Suppressor macrophage treated with lipopolysaccharide for 4 hours (primary cell): Measurements from ENCODE around the gene MST1.
"Not testable (repeated sequence)": the region's sequence is repeated elsewhere in the genome, so short reads cannot be mapped to it uniquely, and the experiment has no call there.

Experiments used
- DNase-seq: peaks from one replicate; pipeline ENCODE4 v3.0.0-alpha.2; 2020

Gene MST1

DNA sequence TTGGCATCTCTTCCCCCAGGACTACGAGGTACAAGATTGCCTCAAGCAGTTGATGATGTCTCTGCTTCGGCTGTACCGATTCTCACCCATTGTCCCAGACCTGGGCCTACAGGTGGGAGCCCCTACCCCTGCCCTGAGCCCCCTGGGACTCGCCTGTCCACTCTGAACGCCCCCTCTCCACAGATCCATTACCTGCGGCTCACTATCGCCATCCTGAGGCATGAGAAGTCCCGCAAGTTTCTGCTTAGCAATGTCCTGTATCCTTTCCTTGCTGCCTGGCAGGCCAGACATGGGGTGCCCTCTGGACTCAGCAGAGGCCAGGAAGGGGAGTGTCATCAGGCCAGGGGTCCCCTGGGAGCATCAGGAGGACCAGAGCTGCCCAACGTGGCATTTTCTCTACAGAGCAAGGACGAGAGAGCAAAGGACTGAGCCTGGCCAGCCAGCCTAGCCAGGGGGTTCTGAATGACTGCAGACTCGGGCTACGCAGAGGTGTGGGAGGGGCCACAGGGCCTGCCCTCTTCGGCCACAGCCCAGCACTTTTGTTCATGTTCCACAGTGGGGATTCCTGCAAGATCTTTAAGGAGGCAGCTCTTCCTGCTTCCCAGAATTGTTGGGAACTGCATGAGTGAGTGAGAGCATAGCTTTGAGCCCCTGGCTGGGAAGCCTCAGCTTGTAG, 11.3 kb upstream of the MST1 start:
- DNase-seq, result no peak

DNA sequence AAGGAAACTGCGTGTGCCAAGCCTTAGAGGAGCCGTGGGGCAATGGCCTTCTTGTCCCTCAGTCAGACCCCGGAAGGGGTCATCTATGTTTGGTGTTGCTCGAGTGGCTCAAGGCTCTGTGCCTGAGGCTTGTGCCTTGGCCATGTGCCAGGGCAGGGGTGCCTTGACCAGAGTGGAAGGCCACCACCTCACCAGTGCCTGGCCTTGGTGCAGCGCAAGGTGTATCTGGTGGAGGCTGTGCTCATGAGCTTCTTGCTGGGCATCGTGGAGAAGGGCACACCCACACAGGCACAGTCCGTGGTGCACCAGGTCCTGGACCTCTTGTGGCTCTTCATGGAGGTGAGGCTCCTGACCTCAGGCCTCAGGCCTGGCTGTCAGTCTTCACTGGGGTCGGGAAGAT, 10.7 kb upstream of the MST1 start:
- no peak for DNase-seq

DNA sequence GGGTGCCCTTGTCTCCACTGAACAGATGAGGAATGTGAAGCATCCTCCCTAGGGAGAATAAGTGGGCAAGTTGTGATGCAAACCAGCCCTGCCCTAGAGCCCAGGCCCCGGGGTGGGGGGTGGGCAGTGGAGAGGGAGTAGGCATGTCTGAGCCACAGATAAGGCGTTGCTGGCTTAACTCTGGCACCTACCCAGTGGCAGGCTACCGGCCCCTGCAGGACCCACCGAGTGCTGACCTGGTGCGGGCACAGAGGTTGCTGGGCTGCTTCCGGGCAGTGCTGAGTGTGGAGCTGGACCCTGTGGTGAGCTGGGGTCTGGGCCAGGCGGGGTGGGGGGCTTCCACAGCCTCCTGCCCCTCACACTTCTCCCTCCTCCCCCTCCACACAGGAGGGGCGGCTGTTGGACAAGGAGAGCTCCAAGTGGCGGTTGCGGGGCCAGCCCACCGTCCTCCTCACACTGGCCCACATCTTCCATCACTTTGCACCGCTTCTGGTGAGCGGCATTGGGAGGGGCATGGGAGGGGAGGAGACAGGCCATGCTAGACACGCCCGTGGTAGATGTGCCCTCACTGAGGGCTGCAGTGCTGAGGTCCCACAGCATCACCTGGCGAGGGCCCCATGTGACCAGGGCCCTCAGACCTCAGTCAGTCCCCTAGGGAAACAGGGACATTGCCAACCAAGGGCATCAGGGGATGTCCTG, 10.2 kb upstream of the MST1 start:
- DNase-seq, result no peak

DNA sequence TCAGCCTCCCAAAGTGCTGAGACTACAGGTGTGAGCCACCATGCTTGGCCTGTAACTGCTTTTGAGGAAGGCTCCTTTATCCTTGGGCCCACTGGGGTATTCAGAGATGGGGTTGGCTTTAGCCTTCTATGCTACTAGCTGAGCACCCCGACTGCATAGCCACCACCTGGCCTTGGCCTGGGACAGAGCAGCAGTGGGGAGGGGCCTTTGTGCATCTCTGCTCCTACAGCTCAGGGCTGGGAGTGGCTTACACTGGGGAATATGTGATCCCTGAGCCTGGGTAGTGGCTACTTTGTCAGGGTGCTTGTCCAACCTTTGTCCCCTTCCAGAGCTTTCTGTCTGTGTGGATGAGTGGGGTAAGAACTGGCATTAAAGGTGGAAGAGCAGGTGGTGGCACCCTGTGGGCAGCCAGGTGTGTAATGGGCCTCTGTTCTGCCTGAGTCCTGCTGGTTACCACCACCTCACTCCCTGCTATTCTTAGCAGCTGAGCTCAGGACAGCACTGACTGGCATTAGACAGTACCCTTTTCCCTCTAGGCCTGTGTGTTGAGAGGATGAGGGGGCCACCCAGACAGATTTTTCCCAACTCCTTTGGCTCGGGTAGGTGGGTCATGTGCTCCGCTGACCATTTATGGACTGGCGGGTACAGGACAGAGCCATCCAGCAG, 6.2 kb upstream of the MST1 start:
- DNase-seq, result not testable (repeated sequence)

DNA sequence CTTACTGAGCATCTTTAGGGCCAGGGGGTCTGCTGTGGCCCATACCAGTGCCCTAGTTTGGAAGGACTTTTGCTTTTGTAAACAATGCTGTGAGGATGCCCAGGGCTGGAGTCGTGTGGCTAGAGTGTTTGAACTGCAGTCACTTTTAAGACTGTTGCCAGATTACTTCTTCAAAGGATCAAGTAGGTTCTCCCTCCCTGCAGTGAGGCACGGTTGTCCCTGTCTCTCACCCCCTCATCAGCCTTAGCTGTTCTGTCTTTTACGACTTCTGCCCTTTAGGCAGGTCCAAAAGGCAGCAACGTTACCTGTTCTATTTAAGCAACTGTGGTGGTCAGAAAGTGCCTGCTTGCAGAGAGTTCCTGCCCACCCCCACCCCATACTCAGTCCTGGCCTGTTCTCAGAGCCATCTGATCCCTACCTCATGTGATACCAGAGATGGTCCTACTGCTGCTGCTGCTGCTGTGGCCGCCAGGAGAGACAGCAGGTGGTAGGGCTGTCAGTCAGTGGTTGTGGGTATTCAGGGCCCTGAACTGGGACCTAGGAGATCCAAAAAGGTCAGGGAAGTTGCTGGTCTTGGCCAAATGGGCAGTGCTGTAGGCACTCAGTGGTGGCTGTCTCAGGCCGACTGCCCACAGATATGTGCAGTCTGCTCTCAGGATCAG, 5.3 kb upstream of the MST1 start:
- DNase-seq, result not testable (repeated sequence)

DNA sequence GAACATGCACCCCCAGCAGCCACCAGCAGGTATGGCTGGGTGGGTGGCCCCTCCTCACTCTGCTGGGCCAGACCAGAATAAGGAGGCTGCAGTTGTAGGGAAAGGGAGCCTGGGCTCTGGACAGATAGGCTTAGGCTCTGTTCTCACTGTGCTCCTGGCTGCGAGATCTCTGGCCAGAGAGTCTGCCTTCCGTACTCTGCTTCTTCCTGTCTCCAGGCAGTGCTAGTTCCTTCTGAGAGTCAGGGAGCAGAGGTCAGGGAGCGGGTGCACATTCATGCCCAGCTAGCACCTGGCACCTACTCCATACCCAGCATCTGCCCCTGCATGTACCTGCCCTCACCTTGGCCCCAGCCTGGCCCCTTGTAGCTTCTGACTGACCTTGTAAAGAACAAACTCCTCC, 2.2 kb upstream of the MST1 start:
- DNase-seq, result not testable (repeated sequence)

DNA sequence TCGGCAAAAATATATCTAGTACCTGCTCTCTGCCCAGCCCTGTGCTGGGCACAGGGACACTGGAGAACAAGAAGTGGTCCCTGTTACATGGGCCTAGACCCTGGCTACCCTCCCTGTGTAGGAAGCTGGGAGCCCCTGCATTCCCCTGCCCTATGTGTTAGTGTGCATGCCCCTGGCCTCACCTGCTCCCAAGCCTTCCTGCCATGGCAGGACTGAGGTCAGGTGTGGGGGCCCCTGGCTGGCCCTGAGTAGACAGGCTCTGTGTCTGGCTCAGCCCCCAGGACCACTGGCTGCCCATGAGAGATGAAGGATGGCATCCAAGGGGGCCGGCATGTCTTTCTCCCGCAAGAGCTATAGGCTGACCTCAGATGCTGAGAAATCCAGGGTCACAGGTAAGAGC, 1.6 kb upstream of the MST1 start:
- not testable (repeated sequence) for DNase-seq

DNA sequence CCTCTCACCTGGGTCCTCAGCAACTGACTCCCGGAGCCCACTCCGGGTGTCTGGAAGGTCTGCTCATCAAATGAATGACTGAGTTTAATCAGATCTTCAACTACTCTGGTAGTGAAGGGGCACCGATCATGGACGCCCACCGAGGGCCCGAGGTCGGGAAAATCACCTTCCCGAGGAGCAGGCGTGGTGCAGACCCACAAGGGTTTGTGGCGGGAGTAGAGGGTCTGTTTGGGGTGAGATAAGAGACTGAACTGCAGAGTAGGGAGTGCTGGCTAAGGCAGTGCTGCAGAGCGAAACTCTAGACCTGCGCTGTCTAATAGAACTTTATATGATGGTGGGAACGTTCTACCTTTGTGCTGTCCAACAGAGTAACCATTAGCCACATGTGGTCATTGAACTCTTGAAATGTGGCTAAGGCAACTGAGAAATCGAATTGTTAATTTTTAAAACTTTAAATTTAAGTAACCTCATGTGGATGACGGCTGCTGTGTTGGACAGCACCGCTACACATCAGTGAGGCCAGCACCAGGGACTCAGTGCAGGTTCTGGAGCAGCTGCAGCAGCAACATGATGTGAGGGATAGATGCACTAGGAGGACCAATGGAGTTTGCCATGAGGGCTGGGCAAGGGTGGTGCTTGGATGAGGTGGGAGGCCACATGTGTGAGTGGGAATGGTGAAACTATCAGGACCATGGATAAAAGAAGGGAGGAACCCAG, 792 bp upstream of the MST1 start:
- DNase-seq, result not testable (repeated sequence)

DNA sequence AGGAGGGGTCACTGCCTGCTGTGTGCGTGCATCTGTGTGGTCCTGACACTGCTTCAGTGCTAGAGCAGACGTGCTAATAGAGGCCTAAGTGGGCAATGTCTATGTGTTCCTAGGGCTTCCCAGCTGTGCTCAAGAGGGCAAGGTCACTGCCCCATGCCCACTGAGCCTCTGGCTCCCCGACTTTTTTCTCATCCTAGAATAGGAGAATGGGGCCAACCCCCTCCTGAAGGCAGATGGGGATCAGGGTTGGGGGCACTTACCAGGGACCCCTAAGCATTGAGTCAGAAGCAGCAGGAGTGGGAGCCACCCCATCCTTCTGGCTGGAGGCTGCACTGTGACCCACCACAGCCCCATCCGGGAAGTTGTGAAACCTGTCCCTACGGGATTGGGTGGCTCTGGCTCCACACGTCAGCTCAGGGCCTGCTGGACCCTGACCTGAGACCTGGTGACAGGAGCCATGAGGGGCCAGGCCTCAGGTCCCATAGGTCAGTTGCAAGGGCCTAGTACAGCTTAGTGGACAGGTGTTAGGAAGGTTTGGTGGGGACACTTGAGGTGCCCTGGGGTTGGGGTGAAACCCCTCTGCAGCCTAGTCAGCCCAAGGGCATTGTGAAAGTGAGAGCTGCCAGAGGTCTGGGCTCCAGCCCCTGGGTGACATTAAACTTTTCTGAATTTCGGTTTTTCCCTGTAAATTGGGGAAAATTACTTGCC, 782 bp downstream of the MST1 start:
- not testable (repeated sequence) for DNase-seq

DNA sequence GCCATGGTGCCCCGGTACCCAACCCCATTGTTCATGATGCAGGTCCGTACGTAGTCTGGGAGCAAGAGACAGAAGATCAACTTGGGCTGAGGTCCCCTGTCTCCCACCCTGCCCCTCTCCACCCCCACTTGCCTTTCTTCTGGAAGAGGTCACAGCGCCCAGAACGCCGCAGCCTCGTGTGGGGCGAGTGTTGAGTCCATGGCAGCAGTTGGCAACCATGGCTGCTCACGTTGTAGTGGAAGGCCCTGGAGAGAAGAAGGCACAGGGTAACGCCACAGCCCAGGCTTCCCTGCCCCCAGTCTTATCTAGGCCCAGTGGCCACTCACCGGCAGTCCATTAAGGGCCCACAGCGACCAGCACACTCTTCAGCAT, 1.9 kb downstream of the MST1 start:
- DNase-seq, result not testable (repeated sequence)

DNA sequence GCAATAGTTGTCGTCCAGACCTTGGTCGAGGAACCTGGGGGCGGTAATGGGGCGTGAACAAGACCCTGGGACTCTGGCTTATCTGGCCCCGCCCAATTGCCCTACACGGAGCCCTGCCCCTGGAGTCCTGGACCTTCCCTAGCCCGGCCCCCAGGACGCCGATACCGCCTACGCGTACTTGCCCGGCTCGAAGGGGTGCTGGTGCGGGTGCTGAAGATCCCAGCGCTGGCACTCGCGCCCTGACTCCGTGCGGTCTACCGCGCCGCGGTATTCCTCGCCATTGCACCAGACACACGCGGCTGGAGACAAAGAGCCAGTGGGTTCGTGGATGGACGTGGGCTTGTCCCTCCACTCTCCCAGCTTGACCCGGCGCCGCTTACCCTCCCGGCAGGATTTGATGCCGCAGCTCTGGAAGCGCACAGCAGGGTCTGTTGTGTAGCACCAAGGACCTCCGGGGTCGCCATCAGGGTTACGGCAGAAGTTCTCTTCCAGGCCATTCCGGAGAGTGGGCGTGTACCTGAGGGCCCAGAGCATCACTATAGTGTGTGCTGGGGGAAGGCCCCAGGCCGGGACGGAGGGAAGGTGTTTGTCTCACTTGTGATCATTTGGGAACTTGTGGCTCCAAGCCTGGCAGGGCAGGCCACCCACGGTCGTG, 2.4 kb downstream of the MST1 start:
- DNase-seq, result peak; percentile 51

DNA sequence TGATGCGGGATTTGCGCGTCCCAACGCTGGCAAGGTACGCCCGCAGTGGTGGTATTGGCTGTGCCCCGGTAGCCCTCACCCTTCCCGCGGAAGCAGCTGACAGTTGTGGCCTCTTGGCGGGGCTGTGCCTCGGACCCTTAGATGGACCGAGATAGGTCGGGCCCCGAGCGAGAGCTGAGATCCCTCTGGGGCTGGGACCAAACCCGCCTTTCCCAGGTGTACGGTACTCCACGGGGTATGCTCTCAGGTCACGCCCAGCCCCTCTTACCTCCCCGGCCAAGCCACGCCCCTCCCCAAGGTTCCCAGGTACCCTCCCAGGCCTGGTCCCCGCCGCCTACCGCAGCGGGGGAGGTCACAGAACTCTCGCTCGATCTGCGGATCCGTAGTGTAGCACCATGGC, 2.9 kb downstream of the MST1 start:
- not testable (repeated sequence) for DNase-seq

DNA sequence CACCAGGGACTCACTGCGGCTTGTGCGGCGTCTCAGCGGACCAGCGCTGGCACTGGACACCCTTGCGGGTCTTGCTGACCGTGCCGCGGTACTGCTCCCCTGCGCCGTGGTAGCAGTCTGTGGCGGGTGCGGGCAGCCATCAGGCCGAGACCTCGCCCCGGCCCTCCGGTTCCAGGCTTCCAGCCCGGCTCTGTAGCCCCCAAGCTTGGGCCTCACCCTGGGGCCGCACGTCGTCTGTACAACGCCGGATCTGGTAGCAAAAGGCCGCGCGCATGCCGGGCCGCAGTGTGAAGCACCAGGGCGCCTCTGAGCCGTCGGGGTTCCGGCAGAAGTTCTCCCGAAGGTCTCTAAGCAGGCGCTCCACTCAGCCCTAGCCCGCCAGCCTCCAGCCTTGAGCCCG, 3.4 kb downstream of the MST1 start:
- not testable (repeated sequence) for DNase-seq

DNA sequence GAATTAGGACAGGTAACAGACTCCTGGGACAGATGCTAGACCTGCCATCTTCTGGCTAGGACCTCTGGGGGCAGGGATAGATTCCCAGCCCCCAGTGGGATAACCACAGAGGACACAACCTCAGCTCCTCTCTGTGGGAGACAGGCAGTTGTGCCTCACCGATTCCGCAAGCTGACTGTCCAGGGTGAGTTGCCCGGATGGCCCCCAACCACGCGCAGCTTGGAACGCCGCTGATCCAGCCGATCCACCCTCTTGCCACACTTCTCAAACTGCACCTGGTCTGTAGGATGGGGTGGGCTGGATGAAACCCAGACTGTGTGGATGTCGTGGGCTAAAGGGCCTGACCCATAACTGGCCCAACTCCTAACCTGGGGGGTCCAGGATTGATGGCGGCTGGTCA, 4.2 kb downstream of the MST1 start:
- DNase-seq, result not testable (repeated sequence)

DNA sequence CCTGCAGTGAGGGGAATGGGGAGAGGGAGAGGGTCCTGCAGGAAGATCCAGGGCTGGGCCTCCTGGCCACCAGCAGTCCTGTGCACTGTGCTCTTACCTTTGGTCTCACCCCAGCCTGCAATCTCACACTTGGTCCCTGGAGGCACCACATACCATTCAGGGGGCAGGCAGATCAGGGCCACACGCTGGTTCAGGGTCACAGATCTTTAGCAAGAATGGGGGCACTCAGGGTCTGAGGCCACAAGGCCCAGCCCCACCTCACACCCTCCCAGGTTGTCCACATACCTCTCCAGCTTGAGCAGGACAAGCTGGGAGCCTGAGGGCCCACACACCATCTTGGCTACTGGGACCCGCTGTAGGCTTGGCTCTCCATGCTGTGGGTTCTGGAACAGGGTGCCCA, 4.8 kb downstream of the MST1 start:
- DNase-seq, result not testable (repeated sequence)

DNA sequence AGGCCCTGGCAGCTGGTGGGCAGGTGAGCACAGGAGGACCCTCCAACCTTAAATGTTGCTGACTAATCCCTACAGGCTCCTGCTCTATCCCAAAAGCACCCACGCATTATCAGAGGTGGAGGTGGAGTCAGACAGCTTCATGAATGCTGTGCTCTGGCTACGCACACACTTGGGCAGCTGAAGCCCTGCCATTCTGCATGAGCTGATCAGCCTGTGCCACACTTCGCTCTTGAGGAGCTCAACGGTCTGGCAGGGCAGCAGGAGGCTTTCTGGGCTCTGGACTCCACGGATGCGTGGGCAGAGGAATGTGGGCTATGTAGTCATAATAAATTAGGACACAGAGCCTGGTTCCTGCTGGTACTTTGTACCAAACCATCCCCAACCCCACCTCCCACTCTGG, 6.1 kb downstream of the MST1 start:
- no peak for DNase-seq

DNA sequence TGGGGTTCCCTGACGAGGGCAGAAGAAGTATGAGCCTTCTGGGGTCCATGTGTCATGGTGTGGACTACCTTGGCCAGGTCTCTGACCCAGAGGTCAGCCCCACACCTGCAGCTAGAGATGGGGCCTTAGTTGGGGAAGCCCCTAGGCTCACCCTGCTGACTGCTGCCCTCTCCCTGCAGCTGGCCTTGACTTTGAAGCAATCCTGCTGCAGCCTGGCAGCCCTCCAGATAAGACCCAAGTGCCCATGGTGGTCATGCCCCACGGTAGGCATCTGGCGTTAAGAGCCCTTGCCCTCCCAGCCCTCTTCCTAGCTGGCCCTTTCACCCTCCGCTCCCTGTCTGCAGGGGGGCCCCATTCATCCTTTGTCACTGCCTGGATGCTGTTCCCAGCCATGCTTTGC, 7.7 kb downstream of the MST1 start:
- no peak for DNase-seq

DNA sequence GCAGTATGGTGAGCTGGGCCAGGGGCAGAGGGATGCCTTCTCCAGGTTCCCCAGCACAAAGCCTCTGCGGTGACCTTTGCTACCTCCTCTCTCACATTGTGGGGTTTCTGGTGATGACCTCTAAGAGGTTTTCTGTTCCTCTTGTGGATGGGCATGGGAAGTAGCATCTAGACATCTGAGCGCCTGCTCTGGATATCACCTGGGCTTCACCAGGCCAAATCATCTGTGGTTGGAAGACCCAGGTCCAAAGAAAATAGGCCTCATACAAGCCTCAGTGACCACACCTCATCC, 8.1 kb downstream of the MST1 start:
- DNase-seq, result no peak

DNA sequence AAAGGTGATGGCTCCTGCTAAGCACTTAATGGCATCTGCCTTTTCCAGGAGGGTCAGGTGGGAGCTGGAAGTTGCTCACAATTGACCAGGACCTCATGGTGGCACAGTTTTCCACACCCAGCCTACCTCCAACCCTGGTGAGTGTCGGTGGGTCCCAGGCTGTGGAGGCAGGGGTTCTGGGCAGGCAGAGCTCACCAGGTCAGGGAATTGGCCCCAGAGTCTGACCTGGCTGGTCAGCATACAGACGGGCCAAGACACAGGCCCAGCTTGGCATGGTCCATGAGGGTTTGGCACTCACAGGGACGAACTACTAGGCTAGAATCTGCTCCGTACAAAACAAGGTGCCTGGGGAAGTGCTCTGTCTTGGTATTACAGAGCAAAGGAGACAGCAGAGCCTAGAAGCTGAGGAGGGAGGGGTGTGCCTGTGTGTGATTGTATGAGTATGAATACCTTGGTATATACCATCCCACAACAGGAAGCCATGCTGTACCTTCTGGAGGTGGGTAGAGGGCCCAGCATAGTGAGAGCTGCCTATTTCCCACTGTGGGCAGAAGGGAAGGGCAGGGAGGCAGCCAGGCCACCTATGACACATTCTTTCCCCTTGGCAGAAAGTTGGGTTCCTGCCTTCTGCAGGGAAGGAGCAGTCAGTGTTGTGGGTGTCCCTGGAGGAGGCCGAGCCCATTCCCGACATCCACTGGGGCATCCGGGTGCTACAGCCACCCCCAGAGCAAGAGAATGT, 8.6 kb downstream of the MST1 start:
- DNase-seq, result no peak

DNA sequence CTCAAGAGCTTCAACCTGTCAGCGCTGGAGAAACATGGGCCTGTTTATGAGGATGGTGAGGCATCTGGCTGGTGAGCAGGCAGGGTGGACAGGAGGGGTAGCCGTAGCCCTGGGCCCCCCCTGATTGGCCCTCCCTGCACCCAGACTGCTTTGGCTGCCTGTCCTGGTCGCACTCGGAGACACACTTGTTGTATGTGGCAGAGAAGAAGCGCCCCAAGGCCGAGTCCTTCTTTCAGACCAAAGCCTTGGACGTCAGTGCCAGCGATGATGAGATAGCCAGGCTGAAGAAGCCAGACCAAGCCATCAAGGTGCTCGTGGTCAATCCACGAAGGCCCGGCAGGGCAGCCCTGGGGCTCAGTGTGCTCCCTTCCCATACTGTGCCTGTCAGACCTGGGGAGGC, 13.4 kb downstream of the MST1 start:
- DNase-seq, result no peak

DNA sequence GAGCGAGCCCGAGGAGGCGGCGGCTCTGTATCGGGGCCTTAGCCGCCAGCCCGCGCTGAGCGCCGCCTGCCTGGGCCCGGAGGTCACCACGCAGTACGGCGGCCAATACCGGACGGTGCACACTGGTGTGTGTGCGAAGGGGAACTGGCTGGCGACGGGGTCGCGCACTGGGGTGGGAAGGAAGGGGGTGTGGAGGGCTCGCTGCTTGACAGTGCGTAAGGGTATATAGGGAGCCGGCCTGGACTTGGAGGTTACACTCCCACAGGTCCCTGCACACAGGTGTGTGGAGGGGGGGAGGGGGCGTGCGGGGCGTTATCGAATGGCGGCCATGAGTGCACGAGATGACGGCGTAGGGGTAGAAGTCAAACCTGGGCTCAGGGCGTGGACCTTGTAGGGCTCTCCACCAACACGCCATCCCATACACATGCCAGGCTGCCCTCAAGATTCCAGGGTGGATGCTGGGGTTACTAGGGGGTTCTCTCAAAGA, 14.7 kb downstream of the MST1 start:
- no peak for DNase-seq
